Stimulated activated CD8-positive, alpha-beta memory T cell treated with anti-CD3 and anti-CD28 coated beads, Interleukin-4, amount 100 ng/mL, for 1 hour (primary cell): ENCODE data around the gene UGT1A8.
"Not testable (repeated sequence)": the region's sequence is repeated elsewhere in the genome, so short reads cannot be mapped to it uniquely, and the experiment has no call there.

Source experiments
- DNase-seq, 2 donors: peaks; one replicate each; pipeline ENCODE4 v3.0.0-alpha.2; 2020; ENCODE audit warnings: low read depth in 2 of 2, low spot score in 1 of 2

Gene UGT1A8

DNA sequence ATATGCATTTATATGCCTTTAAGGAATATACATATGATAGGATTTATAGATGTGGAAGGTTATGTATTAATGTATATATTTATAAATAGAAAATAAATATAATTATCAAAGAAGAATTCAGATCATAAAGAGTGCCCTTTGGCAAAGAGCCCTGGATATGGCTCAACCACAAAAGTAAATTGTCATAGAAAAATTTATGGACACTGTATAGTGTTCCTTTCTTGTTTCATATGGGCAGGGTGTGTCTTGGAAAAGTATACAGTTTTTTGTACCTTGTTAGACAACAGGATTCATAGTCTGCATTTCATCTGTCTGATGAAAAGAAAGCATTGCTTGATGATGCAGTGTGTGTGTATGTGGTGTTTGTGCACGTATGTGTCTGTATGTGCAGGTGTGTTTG lies 67.2 kb downstream of the UGT1A8 start:
- DNase-seq: no peak

DNA sequence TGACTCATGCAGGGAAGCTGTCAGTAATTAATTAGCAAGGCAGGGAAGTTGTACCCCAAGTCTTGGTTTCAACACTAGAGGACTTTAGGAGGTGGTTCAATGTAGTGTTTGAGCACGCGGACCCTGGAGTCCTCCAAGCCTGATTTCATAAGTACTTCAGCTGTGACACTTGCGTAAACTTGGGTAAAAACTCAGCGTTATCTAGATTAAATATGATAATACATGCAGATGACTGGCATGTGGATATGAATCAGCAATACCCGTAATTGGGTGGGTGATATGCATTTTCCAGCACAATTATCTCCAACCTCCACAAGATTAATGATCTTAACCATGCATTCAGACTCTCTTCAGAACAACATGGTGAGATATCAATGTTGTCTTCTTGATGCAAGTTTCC lies 69.5 kb downstream of the UGT1A8 start:
- no peak for DNase-seq

DNA sequence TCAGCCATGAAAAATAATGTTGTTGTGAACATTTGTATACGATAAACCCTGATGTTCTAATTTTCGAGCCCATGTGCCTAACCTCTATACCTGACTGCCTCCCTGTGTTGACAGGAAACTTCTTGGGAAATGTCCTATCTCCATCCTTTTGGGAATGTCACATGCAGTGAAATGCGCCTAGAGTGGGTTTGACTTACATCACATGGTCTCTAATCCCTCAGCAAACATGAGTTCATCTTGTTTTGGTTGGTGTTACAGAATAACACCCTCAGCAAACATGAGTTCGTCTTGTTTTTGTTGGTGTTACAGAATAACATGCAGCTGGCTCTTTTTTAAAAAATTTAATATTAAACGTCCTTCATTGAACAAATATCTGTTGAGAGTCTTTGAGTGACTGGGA lies 70.9 kb downstream of the UGT1A8 start:
- no peak for DNase-seq

DNA sequence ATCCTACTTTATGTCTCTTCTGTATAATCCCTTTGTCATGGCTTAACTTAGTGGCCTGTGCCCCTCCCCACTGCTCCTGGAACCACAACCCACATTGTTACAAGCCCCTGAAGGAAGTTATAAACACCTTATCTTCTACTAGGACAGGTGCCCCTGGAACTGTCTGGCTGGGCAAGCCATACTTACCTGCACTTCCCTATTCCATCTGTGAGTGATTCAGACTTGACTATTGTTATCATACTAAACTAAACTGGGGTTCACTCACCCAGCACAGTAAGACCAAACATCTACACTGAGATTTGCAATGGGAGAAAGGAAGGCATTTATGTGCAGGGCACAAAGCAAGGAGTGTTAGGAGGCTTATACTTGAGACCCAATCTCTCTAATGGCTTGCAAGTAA lies 71.6 kb downstream of the UGT1A8 start:
- no peak for DNase-seq

DNA sequence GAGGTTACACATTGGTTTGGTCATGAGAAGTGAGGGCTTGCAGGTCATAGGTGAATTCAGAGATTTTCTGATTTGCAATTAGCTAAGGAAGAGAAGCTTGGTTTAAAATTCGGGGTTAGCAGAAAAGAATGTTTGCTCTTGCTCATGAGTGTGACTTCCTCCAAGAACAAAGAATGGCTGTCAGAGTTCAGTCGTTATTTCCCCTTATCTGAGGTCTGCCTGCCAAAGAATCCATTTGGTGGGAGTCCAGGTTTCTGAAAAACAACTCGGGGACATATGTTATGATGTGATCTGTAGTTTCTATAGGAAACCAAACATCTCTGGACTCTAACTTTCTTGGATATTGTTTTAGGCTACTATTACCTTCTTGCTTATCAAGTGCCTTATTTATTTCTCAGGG lies 72.1 kb downstream of the UGT1A8 start:
- DNase-seq: no peak

DNA sequence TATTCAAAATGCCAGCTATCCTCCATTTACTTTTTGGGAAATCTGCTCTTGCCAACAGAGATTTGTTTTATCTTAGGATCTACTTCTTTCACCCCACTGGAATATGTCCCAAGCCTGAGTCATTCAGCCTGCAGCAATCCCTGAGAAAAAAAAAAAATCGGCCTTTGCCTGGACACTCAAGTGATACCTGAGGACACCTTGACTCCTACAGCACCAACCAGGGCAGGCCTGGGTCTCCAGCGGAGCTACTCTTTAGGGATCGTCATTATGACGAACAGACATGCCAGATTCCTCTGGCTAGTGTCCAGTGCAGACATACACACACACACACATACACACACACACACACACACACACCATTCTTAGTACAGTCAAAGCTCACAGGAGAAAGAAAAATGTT lies 73.0 kb downstream of the UGT1A8 start:
- no peak for DNase-seq

DNA sequence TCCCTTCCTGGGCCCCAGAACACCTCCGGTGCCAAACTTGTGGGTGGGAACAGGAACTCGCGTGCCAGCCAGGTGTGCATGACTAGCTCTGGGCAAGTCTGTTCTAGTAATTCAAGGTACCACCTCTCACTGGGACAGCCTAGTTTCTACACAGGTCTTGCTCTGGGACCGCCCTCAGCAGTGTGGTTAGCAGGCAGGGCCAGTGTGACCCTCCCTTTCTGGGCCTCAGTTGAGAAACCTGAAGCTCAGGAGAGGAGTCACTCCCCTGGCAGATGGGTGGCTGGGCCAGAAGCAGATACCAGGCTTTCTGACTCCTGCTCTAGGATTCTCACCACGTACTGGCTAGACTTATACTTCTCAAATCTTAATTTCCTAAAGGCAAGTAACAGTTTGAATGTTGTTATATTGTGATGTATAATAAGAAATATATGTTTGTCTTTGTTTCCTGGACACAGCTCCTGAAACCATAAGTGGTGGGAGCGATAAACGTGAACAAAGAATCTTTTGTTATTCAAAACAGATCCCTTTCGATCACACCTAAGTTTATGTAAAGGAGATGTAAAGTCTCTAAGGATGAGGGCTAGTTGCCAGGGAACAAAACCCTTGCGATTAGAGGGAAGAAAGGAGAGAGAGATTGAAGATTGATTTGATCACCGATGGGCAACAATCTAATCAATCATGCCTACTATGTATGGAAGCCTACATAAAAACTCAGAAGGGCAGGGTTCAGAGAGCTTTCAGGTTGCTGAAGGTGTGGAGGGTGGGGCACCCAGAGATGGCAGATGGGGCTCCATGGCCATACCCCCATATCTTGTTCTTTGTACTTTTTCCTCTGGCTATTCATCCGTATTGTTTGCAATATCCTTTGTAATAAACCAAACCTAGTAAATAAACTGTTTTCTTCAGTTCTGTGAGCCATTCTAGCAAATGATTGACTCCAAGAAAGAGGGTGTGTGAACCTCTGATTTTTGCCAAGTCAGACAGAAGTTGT lies 74.3 kb downstream of the UGT1A8 start:
- DNase-seq: no peak

DNA sequence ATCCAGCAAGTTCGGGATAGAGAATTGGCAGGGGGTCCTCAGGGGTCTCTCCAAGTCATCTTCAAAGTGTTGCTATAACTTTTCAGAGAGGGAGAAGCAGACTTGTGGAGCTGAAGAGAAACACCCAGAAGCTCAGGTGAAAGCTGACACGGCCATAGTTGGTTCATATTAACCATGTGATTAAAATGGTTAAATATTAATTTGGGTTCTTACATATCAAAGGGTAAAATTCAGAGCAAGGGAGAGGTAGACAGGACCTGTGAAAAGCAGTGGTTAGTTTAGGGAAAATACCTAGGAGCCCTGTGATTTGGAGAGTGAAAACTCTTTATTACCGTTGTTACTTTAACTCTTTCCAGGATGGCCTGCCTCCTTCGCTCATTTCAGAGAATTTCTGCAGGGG lies 75.2 kb downstream of the UGT1A8 start, which contains the start of gene UGT1A6:
TSS of gene UGT1A6 (plus strand) at position 243 of the 400 bp plus-strand sequence. CDS start at position 358, 115 bp downstream.
- no peak for DNase-seq

DNA sequence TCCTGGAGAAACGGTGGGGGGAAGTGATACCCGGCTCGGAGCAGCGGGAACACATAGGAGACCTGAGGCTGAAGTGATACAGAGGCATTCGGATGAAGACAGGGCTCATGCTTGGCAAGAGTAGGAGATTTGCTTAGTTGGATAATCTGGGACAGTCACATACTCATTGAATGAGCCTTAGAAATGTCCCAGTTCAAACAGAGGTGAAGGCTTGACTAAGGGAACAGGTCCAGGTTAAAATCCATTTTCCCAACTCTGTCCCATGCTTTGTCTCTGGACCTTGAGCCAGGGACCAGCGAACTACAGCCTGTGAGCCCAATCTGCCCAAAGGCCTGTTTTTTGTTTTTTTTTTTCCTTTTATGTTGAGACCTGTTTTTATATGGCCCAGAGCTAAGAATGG lies 76.5 kb downstream of the UGT1A8 start:
- DNase-seq: no peak

DNA sequence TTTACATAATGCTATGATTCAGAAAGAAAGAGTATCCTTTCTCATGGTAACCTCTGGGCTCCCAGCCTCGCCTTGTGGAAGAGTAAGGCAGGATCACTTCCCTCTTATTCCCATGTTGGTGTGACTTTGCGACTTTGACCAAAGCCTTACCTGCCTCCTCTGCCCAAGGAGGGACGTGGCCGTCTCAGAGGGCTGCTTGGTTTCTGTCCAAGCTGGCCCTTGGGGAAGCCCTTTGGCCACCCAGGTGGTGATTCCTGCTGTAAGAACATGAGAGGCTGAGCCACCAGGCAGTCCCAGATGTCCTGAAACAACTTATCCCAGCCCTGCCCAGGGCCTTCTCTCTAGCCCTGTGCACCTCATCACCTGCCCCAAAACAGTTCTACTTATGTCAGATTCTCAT lies 81.3 kb downstream of the UGT1A8 start:
- no peak for DNase-seq

DNA sequence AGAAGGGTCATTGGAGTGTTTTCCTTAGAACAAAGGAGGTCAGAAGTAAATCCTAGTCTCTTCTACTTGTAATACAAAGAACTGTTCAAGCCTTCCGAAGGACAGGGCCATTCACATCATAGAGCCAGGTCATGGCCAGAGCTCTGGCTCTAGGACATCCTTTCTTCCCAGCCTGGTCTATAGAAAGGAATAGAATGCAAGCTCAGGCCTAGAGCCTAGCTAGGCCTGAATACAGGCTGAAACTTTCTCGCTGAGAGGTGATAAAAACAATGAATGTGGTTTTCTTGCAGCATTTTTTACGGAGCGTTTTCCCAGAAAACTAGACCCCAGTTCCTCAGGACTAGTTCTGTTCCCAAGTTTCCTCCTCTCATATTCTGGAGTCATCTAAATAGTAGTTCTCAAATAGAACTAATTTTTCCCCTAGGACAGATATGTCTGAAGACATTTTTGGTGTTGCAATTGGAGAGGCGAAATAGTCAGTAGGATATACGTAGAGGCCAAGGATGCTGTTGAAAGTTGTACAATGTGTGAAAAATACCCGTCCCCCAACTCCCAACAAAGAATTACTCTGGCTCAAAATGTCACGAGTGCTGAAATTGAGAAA lies 82.1 kb downstream of the UGT1A8 start:
- DNase-seq: no peak

DNA sequence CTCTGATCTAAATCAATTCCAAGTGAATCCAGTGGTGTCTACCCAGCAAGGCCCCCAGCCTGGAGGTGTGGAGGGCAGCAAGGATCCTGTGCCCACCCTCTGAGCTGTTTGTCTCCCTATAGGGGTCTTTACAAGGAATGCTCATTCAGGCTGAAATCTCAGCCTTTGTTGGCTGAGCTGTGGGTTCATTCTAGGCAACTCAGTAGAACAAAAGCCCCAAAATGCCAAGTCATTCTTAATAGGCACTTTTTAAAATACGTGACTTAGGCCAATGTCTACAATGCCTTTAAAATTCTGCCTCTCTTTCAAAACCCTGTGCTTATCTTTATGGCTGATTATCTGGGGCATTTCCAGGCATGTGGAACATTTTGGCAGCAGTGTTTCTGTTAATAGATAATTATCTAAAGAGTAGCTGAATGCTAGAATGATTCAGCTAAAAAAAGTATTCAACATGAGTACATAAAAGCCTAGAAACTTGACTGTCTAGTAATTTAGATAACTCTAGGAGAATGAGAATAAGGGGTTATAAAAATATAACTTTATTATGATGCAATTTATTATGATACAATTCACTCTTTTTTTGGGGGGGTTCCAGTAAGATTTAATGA lies 82.7 kb downstream of the UGT1A8 start:
- DNase-seq: no peak

DNA sequence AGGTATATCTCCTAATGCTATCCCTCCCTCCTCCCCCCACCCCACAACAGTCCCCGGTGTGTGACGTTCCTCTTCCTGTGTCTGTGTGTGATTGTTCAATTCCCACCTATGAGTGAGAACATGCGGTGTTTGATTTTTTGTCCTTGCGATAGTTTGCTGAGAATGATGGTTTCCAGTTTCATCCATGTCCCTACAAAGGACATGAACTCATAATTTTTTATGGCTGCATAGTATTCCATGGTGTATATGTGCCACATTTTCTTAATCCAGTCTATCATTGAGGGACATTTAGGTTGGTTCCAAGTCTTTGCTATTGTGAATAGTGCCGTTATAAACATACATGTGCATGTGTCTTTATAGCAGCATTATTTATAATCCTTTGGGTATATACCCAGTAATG lies 83.4 kb downstream of the UGT1A8 start:
- not testable (repeated sequence) for DNase-seq

DNA sequence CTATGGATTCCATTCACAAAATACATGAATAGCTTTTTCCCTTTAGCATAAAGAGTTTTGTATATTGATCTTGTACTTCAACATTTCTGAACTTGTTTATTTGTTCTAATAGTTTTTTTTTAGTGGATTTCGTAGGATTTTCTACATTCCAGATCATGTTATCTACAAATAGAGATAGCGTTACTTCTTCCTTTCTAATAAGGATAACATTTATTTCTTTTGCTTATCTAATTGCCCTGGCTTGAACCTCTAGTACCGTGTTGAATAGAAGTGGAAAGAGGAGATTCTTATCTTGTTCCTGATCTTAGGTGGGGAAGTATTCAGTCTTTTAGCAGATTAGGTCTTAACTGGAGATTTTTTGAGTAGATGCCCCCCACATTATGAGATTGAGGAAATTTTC lies 84.8 kb downstream of the UGT1A8 start:
- no peak for DNase-seq

DNA sequence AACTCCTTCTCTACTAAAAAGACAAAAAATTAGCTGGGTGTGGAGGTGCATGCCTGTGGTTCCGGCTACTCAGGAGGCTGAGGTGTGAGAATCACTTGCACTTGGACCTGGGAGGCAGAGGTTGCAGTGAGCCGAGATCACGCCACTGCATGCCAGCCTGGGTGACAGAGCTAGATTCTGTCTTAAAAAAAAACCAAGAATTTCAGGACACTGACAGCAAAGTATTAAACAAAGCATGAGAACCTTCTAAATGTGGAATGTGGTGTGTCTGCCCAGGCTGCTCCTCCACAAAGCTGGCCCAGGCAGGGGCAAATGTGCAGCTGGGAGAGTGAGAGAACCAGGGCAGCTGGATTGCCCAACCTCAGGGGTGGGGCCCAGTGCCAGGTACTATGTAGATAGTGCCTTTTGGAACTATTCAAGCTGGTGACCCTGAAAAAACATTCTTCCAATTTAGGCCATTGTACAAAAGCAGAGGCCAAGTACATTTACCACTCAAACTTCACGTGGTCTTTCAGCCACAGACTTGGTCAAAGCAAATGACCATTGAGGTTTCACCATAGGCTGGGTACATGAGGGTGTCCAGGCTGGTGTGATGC lies 88.6 kb downstream of the UGT1A8 start:
- no peak for DNase-seq

DNA sequence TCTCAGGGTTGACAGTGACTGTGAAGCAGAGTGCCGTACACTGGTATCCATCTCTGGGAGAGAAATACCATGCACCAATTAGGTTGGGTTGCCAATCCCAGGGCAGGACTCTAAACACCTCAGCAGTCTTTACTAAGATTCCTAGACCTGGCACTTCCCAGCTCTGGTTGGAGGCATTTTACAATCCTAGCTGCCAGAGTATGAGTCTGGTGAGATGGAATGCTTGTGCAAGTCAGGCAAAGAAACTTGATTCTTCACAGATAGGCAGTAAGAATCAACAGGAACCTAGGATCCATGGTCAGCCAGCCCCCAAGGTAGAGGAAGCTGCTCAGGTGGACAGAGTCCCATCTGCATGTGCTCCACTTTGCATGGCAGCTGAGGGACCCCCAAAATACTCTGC lies 89.3 kb downstream of the UGT1A8 start:
- no peak for DNase-seq

DNA sequence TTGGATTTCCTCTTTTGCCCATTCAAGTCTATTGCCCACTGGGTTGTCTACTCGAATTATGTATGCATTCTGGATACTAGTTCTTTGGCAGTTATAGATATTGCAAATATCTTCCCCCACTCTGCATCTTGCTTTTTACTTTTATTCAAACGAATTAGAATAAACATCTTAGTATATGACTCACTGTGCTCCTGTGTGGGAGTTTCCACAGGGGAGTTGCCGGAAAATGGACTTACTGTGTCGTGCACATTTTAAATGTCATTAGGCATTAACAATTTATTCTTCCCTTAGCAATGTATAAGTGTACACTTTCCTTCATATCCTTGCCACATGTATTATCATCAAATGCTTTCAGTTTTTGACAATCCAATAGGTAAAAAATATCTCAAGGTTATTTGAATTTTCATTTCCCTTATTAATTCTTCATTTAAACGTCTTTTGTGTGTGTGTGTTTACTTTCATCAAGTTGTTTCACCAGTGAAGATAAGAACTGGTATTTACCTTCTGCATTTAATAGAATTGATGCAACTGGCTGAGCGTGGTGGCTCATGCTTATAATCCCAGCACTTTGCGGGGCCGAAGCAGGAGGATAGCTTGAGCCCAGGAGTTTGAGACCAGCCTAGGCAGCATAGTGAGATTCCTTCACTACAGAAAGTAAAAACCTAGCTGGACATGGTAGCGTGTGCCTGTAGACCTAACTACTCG lies 90.7 kb downstream of the UGT1A8 start:
- DNase-seq: no peak

DNA sequence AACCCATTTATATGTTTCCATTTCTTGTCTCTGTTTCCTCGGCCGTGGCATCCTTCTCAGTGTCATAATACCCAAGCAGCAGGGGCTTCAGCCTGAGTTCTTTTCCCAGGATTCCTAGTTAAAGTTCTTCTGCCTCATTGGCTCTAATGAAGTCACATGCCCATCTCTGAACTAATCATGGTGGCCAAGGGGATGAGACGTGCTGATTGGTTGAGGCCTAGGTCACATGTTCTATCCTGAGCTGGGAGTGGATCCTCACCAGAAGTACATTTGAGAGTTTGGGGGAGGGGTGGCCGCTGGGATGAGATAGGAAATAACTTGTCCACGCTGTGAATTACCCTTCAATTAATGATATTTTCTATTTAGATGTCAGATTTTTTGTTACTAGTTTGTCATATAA lies 91.5 kb downstream of the UGT1A8 start:
- DNase-seq: no peak

DNA sequence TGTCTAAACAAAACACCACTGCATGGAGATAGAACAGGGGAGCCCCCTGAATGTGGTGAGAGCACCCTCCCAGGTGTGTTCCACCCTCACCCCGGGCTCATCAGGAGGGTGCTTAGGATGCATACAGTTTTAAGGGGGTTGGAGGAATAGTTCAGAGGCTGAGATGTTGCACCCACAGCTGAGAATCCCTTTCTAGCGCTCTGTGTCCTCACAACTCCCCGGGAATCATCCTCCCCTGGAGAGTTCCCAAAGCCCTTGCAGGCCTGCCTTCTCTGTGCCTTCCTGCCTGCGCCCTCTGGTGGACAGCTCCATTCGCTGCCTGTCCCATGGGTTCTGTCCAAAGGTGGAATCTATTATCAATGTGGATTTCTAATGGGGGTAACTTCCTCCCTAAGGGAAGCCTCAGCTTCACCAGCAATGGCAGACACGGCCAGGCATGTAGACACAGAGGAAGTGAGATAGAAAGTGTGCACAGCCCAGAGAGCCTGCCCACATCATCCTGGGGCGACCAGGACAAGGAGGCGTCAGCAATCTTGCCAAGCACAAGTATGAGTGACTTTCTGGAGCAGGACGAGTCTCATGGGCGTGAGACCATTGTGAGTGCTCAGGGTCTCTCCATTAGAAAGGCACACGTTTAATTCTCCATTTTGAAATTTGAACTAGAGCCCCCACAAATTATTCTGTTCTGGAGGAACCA lies 94.0 kb downstream of the UGT1A8 start:
- peak; percentile 36 to 49 for DNase-seq

DNA sequence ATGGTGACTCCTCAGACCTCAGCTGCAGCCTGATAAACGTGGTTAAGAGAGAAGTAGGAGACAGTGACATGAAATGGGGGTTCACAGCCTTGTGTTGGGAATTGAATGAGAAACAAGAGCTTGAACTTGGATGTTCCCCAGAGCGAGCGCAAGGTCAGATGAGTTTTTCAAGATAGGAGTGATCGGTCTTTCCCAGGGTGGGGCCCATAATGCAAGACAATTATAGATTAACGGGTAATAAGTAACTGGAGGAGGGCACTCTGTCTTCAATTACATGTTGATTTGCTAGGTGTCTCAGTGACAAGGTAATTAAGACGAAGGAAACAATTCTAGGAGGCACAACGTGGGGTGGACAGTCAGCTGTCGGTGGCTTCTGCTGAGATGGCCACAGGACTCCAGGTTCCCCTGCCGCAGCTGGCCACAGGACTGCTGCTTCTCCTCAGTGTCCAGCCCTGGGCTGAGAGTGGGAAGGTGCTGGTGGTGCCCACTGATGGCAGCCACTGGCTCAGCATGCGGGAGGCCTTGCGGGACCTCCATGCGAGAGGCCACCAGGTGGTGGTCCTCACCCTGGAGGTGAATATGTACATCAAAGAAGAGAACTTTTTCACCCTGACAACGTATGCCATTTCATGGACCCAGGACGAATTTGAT lies 95.3 kb downstream of the UGT1A8 start, which contains the start of gene UGT1A5:
TSS of gene UGT1A5 (plus strand) at position 297 of the 651 bp plus-strand sequence. CDS start at position 382, 85 bp downstream.
- no peak for DNase-seq
